Fibroblast of skin of left quadriceps (primary cell): ENCODE measurements around the gene JOSD1.

Experiments used
- DNase-seq, 2 experiments: peaks; one replicate each; pipeline ENCODE4 v3.0.0-alpha.2; 2013; ENCODE audit warnings: low read depth in 2 of 2

JOSD1 gene

GRCh38 chr22:38733329-38733723, 32.6 kb upstream of the JOSD1 start:
- no peak for DNase-seq

DNA sequence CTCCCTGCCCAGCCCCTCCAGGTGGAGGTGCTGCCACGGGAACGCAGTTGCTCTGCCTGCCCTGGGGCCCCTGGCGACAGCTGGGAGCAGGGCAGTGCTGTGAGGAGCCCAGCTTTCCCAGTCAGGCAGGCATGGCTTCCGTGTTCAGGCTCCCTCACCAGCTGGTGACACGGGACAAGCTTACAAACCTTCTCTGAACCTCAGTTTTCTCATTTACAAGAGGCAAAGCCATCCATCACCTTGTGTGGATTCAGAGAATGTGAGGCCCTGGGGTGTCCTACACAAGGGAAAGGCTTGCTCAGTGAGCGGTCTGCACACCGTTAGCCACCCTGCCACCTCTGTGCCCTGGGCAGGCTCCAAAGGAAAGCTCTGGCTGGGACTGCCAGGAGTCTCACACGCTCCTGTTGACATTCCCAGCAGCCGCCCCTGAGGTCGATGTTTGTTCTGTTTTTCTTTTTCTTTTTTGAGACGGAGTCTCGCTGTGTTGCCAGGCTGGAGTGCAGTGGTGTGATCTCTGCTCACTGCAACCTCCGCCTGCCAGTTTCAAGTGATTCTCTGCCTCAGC, 31.6 kb upstream of the JOSD1 start:
- DNase-seq = no peak

DNA sequence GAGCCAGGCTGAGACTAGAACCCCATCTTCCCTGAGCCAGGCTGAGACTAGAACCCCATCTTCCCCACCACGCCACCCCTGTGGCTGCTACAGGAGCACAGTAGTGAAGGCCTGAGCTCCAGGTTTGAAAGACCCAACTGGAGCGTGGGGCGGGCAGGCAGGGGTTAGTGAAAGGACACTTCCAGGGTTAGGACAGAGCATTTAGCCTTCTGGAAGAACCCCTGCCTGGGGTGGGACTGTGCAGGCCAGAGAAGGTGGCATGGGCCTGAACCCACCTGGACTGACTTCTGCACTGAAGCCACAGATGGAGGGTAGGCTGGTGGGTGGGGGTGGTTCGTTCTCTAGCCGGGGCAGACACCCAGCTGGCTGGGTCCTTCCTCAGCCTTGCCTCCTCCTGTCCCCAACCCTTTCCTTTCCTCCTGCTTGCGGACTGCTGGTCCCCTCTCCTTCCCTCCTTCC, 31.0 kb upstream of the JOSD1 start:
- DNase-seq = no peak

DNA sequence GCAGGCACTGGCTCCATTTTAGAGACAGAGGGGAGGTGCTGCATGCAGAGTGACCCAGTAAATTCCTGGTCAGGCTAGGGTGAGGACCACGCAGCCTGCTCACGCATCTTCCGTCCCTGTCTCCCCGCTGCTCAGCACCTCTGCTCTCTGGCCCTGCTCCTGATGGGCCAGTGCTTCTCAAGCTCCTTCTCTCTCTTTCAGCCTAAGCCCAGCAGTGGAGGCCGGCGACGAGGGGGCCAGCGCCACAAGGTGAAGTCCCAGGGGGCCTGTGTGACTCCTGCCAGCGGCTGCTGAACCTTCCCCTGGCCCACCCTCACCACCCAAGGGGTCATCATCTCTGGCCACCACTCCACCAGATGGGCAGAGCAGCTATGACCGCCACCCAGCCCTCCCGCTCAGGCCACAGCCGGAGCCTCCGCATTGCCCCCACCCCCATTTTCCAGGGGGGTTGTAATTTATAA, 29.7 kb upstream of the JOSD1 start:
- no peak for DNase-seq

DNA sequence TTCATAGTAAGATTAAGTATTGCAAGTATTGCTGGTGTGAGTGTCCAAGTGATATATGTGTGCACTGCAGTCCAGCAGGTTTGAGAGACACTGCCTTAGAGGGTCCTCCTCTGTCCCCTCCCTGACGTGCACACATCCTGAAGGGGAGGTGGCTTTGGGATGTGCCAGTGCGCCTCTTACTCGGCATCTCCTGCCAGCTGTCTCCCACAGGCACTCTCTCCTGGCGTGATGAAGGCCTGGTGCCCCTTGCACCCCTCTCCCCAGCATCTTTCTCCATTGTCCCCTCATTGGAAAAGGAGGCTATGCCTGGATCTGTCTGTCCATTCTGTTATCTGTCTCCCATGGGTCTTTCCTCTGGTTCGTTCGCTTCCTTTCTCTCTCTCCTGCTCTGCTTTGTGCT, 29.2 kb upstream of the JOSD1 start:
- no peak for DNase-seq

GRCh38 chr22:38728871-38729796, 28.4 kb upstream of the JOSD1 start:
- DNase-seq = no peak

DNA sequence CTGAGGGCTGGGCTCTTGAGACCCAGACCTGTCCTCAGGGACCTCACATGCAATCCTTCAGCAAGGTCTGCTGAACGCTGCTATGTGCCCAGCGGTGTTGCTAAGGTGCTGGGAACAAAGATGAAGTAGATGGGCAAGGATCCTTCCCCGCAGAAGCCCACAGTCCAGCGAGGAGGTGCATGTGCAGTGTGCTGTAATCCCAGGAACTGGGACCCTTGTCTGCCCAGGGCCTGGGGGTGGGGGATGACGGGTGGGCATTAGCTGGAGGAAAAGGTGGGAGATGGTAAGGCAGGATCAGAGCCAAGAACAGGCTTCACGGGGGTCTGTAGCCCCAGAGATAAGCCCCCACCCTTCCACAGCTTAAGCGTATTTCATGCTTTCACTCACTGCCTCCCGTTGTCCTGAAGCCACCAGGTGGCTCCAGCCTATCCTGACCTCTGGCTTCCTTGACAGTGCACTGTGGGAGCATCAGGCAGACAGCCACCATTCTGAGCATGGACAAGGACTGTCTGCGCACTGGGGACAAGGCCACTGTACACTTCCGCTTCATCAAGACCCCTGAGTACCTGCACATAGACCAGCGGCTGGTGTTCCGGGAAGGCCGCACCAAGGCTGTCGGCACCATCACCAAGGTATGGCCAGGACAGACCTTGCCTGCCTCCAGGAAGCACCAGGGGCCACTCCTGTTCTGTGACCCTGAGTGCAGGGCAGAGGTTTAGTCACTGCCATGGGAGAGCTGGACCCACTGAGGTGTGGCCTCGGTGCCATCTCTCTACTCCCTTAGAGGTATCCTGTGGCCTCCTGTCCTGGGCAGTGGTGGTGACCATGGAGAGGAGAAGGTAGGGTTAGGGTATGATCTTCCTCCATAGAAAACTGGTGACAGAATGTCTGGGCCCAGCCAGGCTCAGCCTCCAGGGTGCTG, 27.0 kb upstream of the JOSD1 start:
- DNase-seq = no peak

- DNase-seq = no peak
Observed at GRCh38 chr22:38727123-38727522, 26.4 kb upstream of the JOSD1 start.

DNA sequence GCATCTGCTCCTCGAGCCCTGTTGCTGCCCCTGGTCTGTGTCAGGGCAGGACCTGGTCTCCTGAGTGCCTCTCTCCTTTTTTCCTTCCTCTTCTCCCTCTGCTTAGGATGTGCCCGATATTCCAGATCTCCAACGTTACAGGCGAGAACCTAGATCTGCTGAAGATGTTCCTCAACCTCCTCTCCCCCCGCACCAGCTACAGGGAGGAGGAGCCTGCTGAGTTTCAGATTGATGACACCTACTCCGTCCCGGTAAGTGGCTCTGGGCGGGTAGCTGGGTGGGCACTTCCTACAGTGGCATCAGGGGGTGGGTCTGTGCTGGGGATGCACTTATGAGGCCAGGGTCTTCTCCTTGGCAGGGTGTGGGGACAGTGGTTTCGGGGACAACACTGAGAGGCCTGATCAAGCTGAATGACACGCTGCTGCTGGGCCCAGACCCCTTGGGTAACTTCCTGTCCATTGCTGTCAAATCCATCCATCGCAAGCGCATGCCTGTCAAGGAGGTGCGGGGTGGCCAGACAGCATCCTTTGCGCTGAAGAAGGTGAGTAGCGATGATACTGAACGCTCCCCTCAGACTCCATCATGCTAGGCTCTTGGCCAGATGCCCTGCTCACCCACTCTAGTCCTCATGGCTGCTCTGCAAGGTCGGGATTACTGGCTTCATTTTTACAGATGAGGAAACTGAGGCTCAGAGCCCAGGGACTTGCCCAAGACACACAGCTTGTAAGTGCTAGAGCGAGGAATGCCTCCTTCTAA, 25.3 kb upstream of the JOSD1 start:
- no peak for DNase-seq

- no peak for DNase-seq
Observed at GRCh38 chr22:38724926-38725571, 24.3 kb upstream of the JOSD1 start.

DNA sequence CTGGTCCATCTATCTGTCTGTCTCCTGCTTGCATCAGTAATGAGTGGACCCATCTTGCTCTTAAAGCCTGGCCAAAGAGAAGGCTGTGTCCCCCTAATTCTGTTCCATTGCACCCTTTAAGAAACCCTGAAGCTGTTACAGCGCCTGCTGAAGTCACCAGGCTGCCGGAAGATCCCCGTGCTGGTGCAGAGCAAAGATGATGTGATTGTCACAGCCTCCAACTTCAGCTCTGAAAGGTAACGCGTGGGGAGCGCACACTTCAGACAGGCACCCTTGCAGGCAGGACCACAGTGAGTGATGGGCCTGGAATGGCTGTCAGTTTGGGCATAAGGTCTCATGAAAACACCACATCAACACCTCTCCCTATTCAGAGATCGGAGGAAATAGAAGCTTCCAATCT, 23.4 kb upstream of the JOSD1 start:
- DNase-seq = no peak

DNA sequence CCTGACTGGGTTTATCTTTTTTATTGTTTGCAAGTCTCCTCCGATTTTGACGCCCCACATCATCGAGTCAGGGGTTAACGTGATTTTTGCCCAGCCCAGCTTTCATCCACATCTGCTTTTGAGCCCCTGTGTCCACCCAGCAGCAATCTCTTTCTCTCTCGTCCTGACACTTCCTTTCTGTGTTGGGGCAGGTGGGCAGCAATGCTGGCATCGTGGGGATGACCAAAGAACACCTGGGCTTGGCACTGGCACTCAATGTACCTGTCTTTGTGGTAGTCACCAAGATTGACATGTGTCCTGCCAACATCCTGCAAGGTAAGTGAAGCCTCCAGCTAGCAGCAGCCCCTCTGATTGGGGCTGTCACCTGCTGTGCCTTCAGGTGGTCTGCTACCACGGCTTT, 20.8 kb upstream of the JOSD1 start:
- no peak for DNase-seq

DNA sequence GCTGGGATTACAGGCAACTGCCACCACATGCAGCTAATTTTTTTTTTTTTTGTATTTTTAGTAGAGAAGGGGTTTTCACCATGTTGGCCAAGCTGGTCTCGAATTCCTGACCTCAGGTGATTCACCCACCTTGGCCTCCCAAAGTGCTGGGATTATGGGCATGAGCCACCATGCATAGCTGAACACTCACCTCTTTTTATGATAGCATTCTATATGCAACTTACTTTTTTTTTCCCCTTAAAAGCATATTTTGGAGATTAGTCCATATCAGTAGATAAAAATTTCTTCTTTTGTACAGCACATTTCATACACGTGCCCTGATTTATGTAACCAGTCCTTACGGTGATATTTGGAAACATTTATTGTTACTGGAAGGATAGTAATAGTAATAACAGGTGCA, 19.6 kb upstream of the JOSD1 start:
- no peak for DNase-seq

GRCh38 chr22:38719196-38719595, 18.5 kb upstream of the JOSD1 start:
- DNase-seq = no peak

- no peak for DNase-seq
Observed at GRCh38 chr22:38718414-38718813, 17.7 kb upstream of the JOSD1 start.

DNA sequence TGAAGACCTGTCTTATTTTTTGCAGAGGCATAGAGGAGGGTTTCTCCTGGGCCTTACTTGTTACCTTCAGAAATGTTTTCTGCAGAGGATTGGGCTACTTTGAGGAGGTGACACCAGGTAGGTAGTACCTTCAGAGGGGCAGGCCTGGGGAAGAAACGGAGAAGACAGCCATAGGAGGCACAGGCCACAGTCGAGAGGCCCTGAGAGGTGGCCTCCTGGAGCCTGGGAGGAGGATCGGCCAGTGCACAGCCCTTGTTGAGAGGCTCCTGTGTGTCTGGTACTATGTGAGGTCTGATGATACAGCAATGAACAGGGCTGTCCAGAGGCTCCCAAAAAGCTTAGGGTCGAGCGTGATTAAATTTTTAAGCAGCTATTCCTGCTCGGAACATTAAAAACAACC, 16.5 kb upstream of the JOSD1 start:
- no peak for DNase-seq

DNA sequence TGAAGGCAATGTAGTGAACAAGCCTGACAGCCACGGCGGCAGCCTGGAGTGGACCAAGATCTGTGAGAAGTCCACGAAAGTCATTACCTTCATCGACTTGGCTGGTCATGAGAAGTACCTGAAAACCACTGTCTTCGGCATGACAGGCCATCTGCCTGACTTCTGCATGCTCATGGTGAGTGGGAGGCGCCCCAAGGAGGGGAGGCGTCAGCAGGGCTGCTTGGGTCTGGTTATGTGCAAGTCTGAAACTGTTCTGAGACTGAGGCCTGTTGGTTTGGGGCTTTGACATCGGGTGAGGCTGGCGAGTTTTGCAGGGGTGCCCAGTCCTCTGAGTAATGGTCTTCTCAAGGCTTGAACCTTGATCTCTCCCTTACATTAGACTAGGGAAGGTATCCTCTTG, 16.1 kb upstream of the JOSD1 start:
- DNase-seq = no peak

- no peak for DNase-seq
Observed at GRCh38 chr22:38716271-38716670, 15.5 kb upstream of the JOSD1 start.

- DNase-seq = no peak
Observed at GRCh38 chr22:38715852-38716251, 15.1 kb upstream of the JOSD1 start.

DNA sequence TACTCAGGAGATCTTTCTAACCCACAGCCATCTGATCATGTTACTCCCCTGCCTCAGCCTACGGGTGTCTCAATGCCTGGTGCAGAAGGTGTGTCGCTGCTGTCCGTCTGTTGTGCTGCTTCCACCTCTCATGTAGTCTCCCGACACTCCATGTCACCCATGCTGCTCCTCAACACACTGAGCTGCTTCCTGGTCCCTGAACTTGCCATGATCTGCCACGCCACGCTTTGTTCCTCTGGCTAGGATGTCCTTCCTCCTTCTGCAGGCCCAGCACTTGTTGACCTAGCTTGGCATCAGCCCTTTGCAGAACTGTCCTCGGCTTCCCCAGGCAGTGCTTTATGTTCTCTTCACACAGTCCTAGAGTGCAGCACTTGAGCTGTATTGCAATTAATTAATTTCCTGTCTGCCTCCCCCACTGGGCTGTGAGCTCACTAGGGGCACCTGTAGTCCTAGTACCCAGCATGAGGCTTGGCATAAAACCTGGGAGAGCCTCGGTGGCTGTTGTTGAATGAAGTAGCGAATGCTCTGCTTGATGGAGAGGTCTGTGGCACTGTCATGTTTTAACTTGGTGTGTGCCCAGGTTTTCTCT, 14.5 kb upstream of the JOSD1 start:
- no peak for DNase-seq

- no peak for DNase-seq
Observed at GRCh38 chr22:38713921-38714320, 13.2 kb upstream of the JOSD1 start.
